SK-N-MC (cell line): ENCODE results near the gene HPS1.

ENCODE experiments used
- DNase-seq: peaks from one replicate; pipeline ENCODE4 v3.0.0-alpha.2; 2011; ENCODE audit warnings: low read depth, low spot score
- H3K27ac ChIP-seq: fragments of 200-600 bp; sonication (generic); 2 replicates; pipeline ENCODE4 v1.5.1; 2016; ENCODE audit warnings: mixed run types
- H3K36me3 ChIP-seq: fragments of 200-600 bp; sonication (generic); 2 replicates; pipeline ENCODE4 v1.6.1; 2017; ENCODE audit warnings: antibody characterized with exemption, low read length, mixed read lengths; ENCODE audit not compliant: insufficient read depth
- H3K4me3 ChIP-seq: fragments of 200-600 bp; sonication (generic); 2 replicates; pipeline ENCODE4 v1.5.1; 2016
- H3K9ac ChIP-seq: fragments of 200-600 bp; sonication (generic); 2 replicates; pipeline ENCODE4 v1.8.0; 2017; ENCODE audit warnings: mixed run types, mixed read lengths; ENCODE audit not compliant: insufficient read length
- H3K9me3 ChIP-seq: fragments of 200-600 bp; sonication (generic); 2 replicates; pipeline ENCODE4 v1.6.1; 2017; ENCODE audit warnings: low read depth, mild to moderate bottlenecking, antibody characterized with exemption, low read length, moderate library complexity, mixed read lengths
- EZH2 ChIP-seq: fragments of 200-600 bp; sonication (generic); IDR thresholded peaks from one replicate; pipeline ENCODE4 v1.6.1; 2017; ENCODE audit warnings: antibody characterized with exemption
- FOXP2 ChIP-seq: optimal IDR thresholded peaks from 2 replicates; pipeline ENCODE3; 2011; ENCODE audit warnings: mild to moderate bottlenecking, moderate library complexity; ENCODE audit not compliant: insufficient read depth; ENCODE audit errors: extremely low read length, control extremely low read depth
- POLR2AphosphoS5 ChIP-seq: IDR thresholded peaks from 2 replicates; pipeline ENCODE4 v1.6.1; 2012; ENCODE audit warnings: mild to moderate bottlenecking, low read depth, low read length, borderline replicate concordance

HPS1 gene

DNA sequence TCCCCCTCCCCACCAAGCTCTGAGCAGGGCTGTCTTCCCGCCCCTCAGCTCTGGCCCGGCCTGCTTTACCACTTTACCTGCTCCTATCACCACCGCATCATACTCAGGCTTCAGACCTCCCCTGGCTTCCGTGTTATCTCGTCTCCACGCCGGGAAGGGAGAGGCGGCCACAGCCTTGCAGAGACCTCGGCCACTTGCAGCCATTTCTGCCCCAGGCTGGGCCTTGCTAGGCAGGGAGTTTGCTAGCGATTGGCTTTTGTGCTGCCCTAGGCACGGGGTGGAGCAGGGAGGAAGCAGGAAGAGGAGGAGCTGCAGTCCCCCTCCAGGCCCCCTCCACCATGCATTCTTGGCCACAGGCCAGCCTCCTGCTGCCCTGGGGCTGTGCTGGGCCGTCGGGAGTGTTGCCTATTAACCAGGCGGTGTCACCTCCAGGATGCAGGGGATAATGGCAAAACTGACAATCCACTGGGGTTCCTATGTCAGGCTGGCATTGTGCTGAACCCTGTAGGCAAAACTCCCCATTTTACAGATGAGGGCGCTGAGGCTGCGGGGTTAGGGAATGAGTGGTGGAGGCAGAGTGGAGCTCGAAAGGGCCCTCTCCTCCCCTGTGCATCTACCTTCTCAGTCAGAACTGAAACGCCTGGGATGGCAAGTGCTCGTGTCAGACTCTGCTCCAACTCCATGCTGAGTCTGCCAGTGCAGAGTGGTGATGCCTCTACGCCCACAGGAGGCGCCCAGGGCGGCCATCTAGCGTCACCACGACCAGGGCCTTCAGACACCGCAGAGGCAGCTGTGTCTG lies 31.6 kb downstream of the HPS1 start, which contains the start of gene PYROXD2:
Gene PYROXD2, minus strand, starts transcription at position 251 of the 799 bp plus-strand sequence. Its CDS starts 47 bp downstream, at position 204.
- Histone ChIP-seq H3K9ac (peak within 1 kb of the TSS; percentile 71), H3K4me3 (peak within 1 kb of the TSS; percentile 84), H3K27ac (peak within 1 kb of the TSS; percentile 54; the same call in 1 of the 2 replicates), H3K36me3 (no peaks in the 10 kb centered on the region), H3K9me3 (no peaks in the 10 kb centered on the region)
- no peak for DNase-seq
- TF ChIP-seq FOXP2 = no peak
- no peak for TF ChIP-seq EZH2
- TF ChIP-seq POLR2AphosphoS5 = peak; percentile 90; the same call in 1 of the 2 replicates

- Histone ChIP-seq H3K27ac (peak overlapping the region; percentile 54; the same call in 1 of the 2 replicates), H3K9ac (peak overlapping the region; percentile 71), H3K36me3 (no peaks in the 10 kb centered on the region), H3K9me3 (no peaks in the 10 kb centered on the region), H3K4me3 (peak overlapping the region; percentile 84)
- no peak for DNase-seq
- TF ChIP-seq POLR2AphosphoS5 (no peak), EZH2 (no peak), FOXP2 (no peak)
Observed at GRCh38 chr10:98414578-98414931, 32.2 kb downstream of the HPS1 start.

DNA sequence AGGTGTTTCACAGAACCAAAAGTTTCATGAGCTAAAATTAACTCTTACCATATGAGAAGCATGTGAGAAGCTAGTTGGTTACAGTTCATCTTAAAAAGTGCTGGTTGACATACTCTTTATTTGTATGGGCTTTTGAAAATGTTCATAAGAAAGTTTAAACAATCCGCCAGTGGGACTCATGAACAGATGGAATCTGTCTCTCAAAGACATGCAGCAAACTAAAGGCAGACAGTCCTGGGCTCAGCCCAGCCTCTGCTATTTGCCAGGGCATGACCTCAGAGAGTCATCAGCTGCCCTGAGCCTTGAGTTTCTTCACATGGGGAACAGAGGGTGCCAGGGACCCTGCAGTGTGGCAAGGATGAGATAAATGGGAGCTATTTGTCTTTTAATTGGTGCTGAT lies 35.0 kb downstream of the HPS1 start:
- H3K4me3 ChIP-seq = no peak overlapping the region
- H3K27ac ChIP-seq = no peak overlapping the region
- no peak overlapping the region for H3K9ac ChIP-seq
- DNase-seq = no peak
- H3K36me3 ChIP-seq = no peaks in the 10 kb centered on the region
- H3K9me3 ChIP-seq = no peaks in the 10 kb centered on the region
- TF ChIP-seq EZH2 (no peak), FOXP2 (no peak), POLR2AphosphoS5 (no peak)

DNA sequence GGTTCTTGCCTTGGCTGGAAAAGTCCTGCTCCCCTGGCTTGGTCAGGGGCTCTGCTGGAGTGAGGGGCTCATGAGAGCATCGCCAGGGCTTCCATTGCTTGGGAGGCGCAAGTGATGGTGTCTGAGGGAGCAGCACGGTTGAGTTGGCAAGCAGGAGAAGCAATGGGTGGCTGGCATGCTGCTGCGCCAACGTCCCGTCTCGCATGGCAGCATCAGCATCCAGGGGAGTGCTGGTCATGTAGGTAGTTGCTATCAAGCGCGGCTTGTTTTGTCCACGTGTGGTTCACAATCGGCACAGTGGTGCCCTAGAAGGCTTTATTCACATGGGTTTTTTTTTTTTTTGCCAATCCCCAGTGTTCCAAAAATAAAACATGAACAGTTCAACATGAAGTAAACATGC lies 35.6 kb downstream of the HPS1 start:
- Histone ChIP-seq H3K4me3 (no peak overlapping the region), H3K9ac (no peak overlapping the region), H3K27ac (no peak overlapping the region), H3K9me3 (no peaks in the 10 kb centered on the region), H3K36me3 (no peaks in the 10 kb centered on the region)
- no peak for DNase-seq
- no peak for TF ChIP-seq POLR2AphosphoS5
- no peak for TF ChIP-seq FOXP2
- TF ChIP-seq EZH2 = no peak

DNA sequence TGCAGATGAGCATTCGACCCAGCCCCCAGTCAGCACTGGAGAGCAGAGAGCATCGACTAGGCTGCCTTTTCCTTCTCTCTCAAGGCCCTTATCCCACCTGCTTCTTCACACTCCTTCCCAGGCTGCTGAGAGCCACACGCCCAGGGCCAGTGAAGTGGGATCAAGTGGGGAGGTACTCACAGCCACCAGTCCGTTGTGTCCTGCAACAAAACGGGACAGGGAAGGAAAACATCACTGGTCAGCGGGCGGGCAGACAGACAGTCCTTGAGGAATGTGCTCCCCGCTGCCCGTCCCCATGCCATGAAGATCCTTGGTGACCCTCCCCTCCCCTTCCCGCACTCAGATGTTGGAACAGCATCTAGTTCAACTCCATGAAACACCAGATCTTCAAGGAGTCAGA lies 36.0 kb downstream of the HPS1 start:
- TF ChIP-seq FOXP2 (no peak), EZH2 (no peak), POLR2AphosphoS5 (no peak)

GRCh38 chr10:98410135-98410743 lies 36.5 kb downstream of the HPS1 start:
- no peak for DNase-seq
- H3K27ac ChIP-seq = no peak overlapping the region
- no peaks in the 10 kb centered on the region for H3K9me3 ChIP-seq
- H3K4me3 ChIP-seq = no peak overlapping the region
- no peak for TF ChIP-seq POLR2AphosphoS5
- no peak overlapping the region for H3K9ac ChIP-seq
- H3K36me3 ChIP-seq = no peaks in the 10 kb centered on the region

More for the DNA sequence above, 36.0 kb downstream of the HPS1 start:
- DNase-seq = no peak
- H3K9me3 ChIP-seq = no peaks in the 10 kb centered on the region
- no peak overlapping the region for H3K9ac ChIP-seq
- no peak overlapping the region for H3K4me3 ChIP-seq
- no peaks in the 10 kb centered on the region for H3K36me3 ChIP-seq
- no peak overlapping the region for H3K27ac ChIP-seq

- no peak overlapping the region for H3K9ac ChIP-seq
- H3K27ac ChIP-seq = no peak overlapping the region
- H3K36me3 ChIP-seq = no peaks in the 10 kb centered on the region
- TF ChIP-seq FOXP2 (no peak), EZH2 (no peak), POLR2AphosphoS5 (no peak)
- no peaks in the 10 kb centered on the region for H3K9me3 ChIP-seq
- H3K4me3 ChIP-seq = no peak overlapping the region
- no peak for DNase-seq
Observed at GRCh38 chr10:98408799-98409198, 37.9 kb downstream of the HPS1 start.

DNA sequence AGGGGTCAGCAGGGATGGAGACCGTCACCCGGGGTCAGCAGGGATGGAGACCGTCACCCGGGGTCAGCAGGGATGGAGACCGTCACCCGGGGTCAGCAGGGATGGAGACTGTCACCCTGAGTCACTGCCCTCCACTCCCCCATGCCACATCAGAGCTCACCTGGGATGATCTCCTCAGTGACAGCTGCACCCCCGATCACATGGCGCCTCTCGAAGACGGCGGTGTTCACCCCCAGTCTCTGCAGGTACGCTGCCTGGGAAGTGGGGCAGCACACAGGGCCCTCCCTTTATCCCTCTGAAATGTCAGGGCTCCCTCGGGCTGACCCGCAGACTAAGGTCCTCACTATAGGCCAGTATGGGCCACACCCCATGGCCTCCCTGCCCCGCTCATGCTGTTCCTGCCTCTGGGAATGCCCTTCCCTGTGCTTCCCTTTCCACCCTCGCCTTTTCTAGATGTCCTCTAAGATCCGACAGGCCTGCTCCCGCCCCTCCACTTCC lies 38.9 kb downstream of the HPS1 start:
- Histone ChIP-seq H3K9ac (no peak overlapping the region), H3K4me3 (no peak overlapping the region), H3K36me3 (no peaks in the 10 kb centered on the region), H3K27ac (no peak overlapping the region), H3K9me3 (no peaks in the 10 kb centered on the region)
- TF ChIP-seq POLR2AphosphoS5 = no peak
- TF ChIP-seq EZH2 = no peak
- no peak for TF ChIP-seq FOXP2
- DNase-seq = no peak

- Histone ChIP-seq H3K4me3 (no peak overlapping the region), H3K36me3 (no peaks in the 10 kb centered on the region), H3K9ac (no peak overlapping the region), H3K27ac (no peak overlapping the region), H3K9me3 (no peaks in the 10 kb centered on the region)
- DNase-seq = no peak
- TF ChIP-seq FOXP2 (no peak), POLR2AphosphoS5 (no peak), EZH2 (no peak)
Observed at GRCh38 chr10:98407017-98407743, 39.6 kb downstream of the HPS1 start.
